Trophoblast cell (in vitro differentiated cells and primary cell): ENCODE data around the gene ATP8B3.

Experiments
- DNase-seq, 2 donors: peaks; one replicate each; pipeline ENCODE4 v3.0.0-alpha.2; 2016
- H2AFZ ChIP-seq: 2 replicates; pipeline ENCODE4 v1.6.1; 2013; ENCODE audit warnings: low read length, moderate library complexity, mild to moderate bottlenecking; ENCODE audit not compliant: insufficient read depth, poor library complexity
- H2AK5ac ChIP-seq: 2 replicates; pipeline ENCODE4 v1.6.1; 2013; ENCODE audit warnings: mild to moderate bottlenecking, low read length
- H2BK120ac ChIP-seq: 2 replicates; pipeline ENCODE4 v1.6.1; 2013; ENCODE audit warnings: low read length, mild to moderate bottlenecking, moderate library complexity; ENCODE audit not compliant: insufficient read depth, poor library complexity
- H2BK12ac ChIP-seq: 2 replicates; pipeline ENCODE4 v1.6.1; 2013; ENCODE audit warnings: mild to moderate bottlenecking, low read length, moderate library complexity
- H2BK5ac ChIP-seq: 2 replicates; pipeline ENCODE4 v1.6.1; 2013; ENCODE audit warnings: low read length, low read depth, moderate library complexity, mild to moderate bottlenecking; ENCODE audit not compliant: poor library complexity
- H3K14ac ChIP-seq: 2 replicates; pipeline ENCODE4 v1.6.1; 2013; ENCODE audit warnings: mild to moderate bottlenecking, low read length
- H3K18ac ChIP-seq: 2 replicates; pipeline ENCODE4 v1.6.1; 2013; ENCODE audit warnings: mild to moderate bottlenecking, low read length
- H3K23ac ChIP-seq: 2 replicates; pipeline ENCODE4 v1.6.1; 2013; ENCODE audit warnings: low read length
- H3K27ac ChIP-seq: 2 replicates; pipeline ENCODE4 v1.5.1; 2013; ENCODE audit warnings: low read depth, mild to moderate bottlenecking, inconsistent platforms, low read length, moderate library complexity
- H3K27me3 ChIP-seq: 2 replicates; pipeline ENCODE4 v1.6.1; 2013; ENCODE audit warnings: inconsistent platforms, mild to moderate bottlenecking, low read length, moderate library complexity; ENCODE audit not compliant: insufficient read depth
- H3K36me3 ChIP-seq, 2 experiments: 1 replicate in 1 of 2; 2 replicates in 1 of 2; pipeline ENCODE4 v1.6.1; 2013; ENCODE audit warnings: low read length in 2 of 2, mild to moderate bottlenecking in 2 of 2, moderate library complexity in 1 of 2; ENCODE audit not compliant: insufficient read depth in 2 of 2, control insufficient read depth in 1 of 2
- H3K4ac ChIP-seq: 2 replicates; pipeline ENCODE4 v1.6.1; 2013; ENCODE audit warnings: low read depth, mild to moderate bottlenecking, low read length, moderate library complexity
- H3K4me1 ChIP-seq, 2 experiments: 1 replicate in 1 of 2; 2 replicates in 1 of 2; pipeline ENCODE4 v1.6.1; 2013; ENCODE audit warnings: low read length in 2 of 2, mild to moderate bottlenecking in 2 of 2, moderate library complexity in 1 of 2; ENCODE audit not compliant: insufficient read depth in 2 of 2, control insufficient read depth in 1 of 2
- H3K4me2 ChIP-seq: 2 replicates; pipeline ENCODE4 v1.6.1; 2013; ENCODE audit warnings: inconsistent platforms, mild to moderate bottlenecking, low read length, moderate library complexity
- H3K4me3 ChIP-seq: 2 replicates; pipeline ENCODE4 v1.5.1; 2013; ENCODE audit warnings: mild to moderate bottlenecking, low read depth, low read length, inconsistent platforms
- H3K79me1 ChIP-seq: one replicate; pipeline ENCODE4 v1.6.1; 2013; ENCODE audit warnings: low read length
- H3K79me2 ChIP-seq: 2 replicates; pipeline ENCODE4 v1.6.1; 2013; ENCODE audit warnings: low read length, mild to moderate bottlenecking; ENCODE audit not compliant: control insufficient read depth, insufficient read depth, poor library complexity
- H3K9ac ChIP-seq: 2 replicates; pipeline ENCODE4 v1.6.1; 2013; ENCODE audit warnings: mild to moderate bottlenecking, low read length
- H3K9me3 ChIP-seq: 2 replicates; pipeline ENCODE4 v1.6.1; 2013; ENCODE audit warnings: low read depth, mild to moderate bottlenecking, control low read depth, inconsistent platforms, low read length; ENCODE audit not compliant: insufficient read depth
- H4K12ac ChIP-seq: 2 replicates; pipeline ENCODE4 v1.6.1; 2013; ENCODE audit warnings: low read depth, mild to moderate bottlenecking, low read length, moderate library complexity
- H4K8ac ChIP-seq: 2 replicates; pipeline ENCODE4 v1.6.1; 2013; ENCODE audit warnings: low read depth, mild to moderate bottlenecking, low read length, moderate library complexity
- H4K91ac ChIP-seq: one replicate; pipeline ENCODE4 v1.6.1; 2013; ENCODE audit warnings: low read depth, mild to moderate bottlenecking, low read length, moderate library complexity
- whole genome bisulfite sequencing: extraction: QIAGEN DNeasy Blood & Tissue Kit; methylation state at CpG from one replicate; pipeline ENCODE4 v1.1.7; 2013; ENCODE audit warnings: missing lambda C conversion rate; ENCODE audit not compliant: insufficient read length, insufficient coverage; ENCODE audit errors: extremely low coverage; 5-methylcytosine and 5-hydroxymethylcytosine counted together

Gene ATP8B3

GRCh38 chr19:1856698-1857603 lies 44.9 kb upstream of the ATP8B3 start:
- H3K27ac ChIP-seq, result no peak overlapping the region
- peaks cover 5% of the 10 kb centered on the region for H3K27me3 ChIP-seq
- H3K4ac ChIP-seq, result no peak overlapping the region
- peaks cover 7% of the 10 kb centered on the region for H3K79me2 ChIP-seq
- peaks cover 34 to 36% of the 10 kb centered on the region in 2 experiments for H3K4me1 ChIP-seq
- no peak overlapping the region for H4K91ac ChIP-seq
- no peak overlapping the region for H2BK12ac ChIP-seq
- H2BK5ac ChIP-seq, result no peak overlapping the region
- no peaks in the 10 kb centered on the region for H3K9me3 ChIP-seq
- DNase-seq, result peak; percentile 89 to 93
- H3K4me2 ChIP-seq, result peak overlapping the region; percentile 82
- no peak overlapping the region for H3K23ac ChIP-seq
- no peak overlapping the region for H3K14ac ChIP-seq
- H3K18ac ChIP-seq, result no peak overlapping the region
- no peak overlapping the region for H2BK120ac ChIP-seq
- peak overlapping the region; percentile 34 for H3K4me3 ChIP-seq
- H3K36me3 ChIP-seq, result peaks cover 0 to 3% of the 10 kb centered on the region in 2 experiments
- H2AK5ac ChIP-seq, result no peak overlapping the region
- peak overlapping the region; percentile 8 for H2AFZ ChIP-seq
- WGBS, result no CpG with 5 or more reads among the region's 73 CpGs
- no peak overlapping the region for H4K8ac ChIP-seq
- H4K12ac ChIP-seq, result no peak overlapping the region
- H3K9ac ChIP-seq, result no peak overlapping the region
- H3K79me1 ChIP-seq, result peaks cover 4% of the 10 kb centered on the region

- peaks cover 29 to 32% of the 10 kb centered on the region in 2 experiments for H3K4me1 ChIP-seq
- no CpG with 5 or more reads among the region's 6 CpGs for WGBS
- H3K27ac ChIP-seq, result no peak overlapping the region
- no peak overlapping the region for H2BK12ac ChIP-seq
- no peak overlapping the region for H4K91ac ChIP-seq
- no peak overlapping the region for H4K8ac ChIP-seq
- H3K14ac ChIP-seq, result no peak overlapping the region
- H2BK120ac ChIP-seq, result no peak overlapping the region
- H2AK5ac ChIP-seq, result no peak overlapping the region
- peaks cover 5% of the 10 kb centered on the region for H3K79me2 ChIP-seq
- H3K9ac ChIP-seq, result no peak overlapping the region
- no peak overlapping the region for H3K23ac ChIP-seq
- H3K4ac ChIP-seq, result no peak overlapping the region
- H3K79me1 ChIP-seq, result peaks cover 4% of the 10 kb centered on the region
- no peak for DNase-seq
- H3K18ac ChIP-seq, result no peak overlapping the region
- H2AFZ ChIP-seq, result peak overlapping the region; percentile 8
- no peak overlapping the region for H4K12ac ChIP-seq
- H2BK5ac ChIP-seq, result no peak overlapping the region
- H3K4me2 ChIP-seq, result peak overlapping the region; percentile 34
- peaks cover under 1% of the 10 kb centered on the region for H3K27me3 ChIP-seq
- H3K4me3 ChIP-seq, result no peak overlapping the region
- peaks cover 0 to 3% of the 10 kb centered on the region in 2 experiments for H3K36me3 ChIP-seq
- no peaks in the 10 kb centered on the region for H3K9me3 ChIP-seq
Observed at GRCh38 chr19:1856345-1856697, 44.2 kb upstream of the ATP8B3 start.

GRCh38 chr19:1855828-1856255 lies 43.8 kb upstream of the ATP8B3 start:
- H2BK5ac ChIP-seq, result no peak overlapping the region
- no peak overlapping the region for H2AFZ ChIP-seq
- H3K79me2 ChIP-seq, result peaks cover 5% of the 10 kb centered on the region
- H4K8ac ChIP-seq, result peak overlapping the region; percentile 1
- no peak overlapping the region for H3K4me2 ChIP-seq
- peaks cover 26 to 28% of the 10 kb centered on the region in 2 experiments for H3K4me1 ChIP-seq
- H2BK12ac ChIP-seq, result no peak overlapping the region
- no CpG with 5 or more reads among the region's 13 CpGs for WGBS
- H3K9ac ChIP-seq, result no peak overlapping the region
- H3K4ac ChIP-seq, result no peak overlapping the region
- no peak overlapping the region for H3K14ac ChIP-seq
- no peak overlapping the region for H3K18ac ChIP-seq
- H2BK120ac ChIP-seq, result no peak overlapping the region
- H2AK5ac ChIP-seq, result peak overlapping the region; percentile 0
- H4K12ac ChIP-seq, result peak overlapping the region; percentile 1
- peaks cover 4% of the 10 kb centered on the region for H3K79me1 ChIP-seq
- H3K23ac ChIP-seq, result no peak overlapping the region
- H3K4me3 ChIP-seq, result no peak overlapping the region
- no peaks in the 10 kb centered on the region for H3K27me3 ChIP-seq
- peaks cover 2% of the 10 kb centered on the region for H3K9me3 ChIP-seq
- no peak overlapping the region for H4K91ac ChIP-seq
- DNase-seq, result no peak
- no peak overlapping the region for H3K27ac ChIP-seq
- H3K36me3 ChIP-seq, result peaks cover 0 to 3% of the 10 kb centered on the region in 2 experiments

- peak; percentile 62 to 71 for DNase-seq
- H3K4me3 ChIP-seq, result no peak overlapping the region
- WGBS, result no CpG with 5 or more reads among the region's 33 CpGs
- H3K4me1 ChIP-seq, result peaks cover 22 to 24% of the 10 kb centered on the region in 2 experiments
- no peak overlapping the region for H3K4ac ChIP-seq
- peak overlapping the region; percentile 37 for H3K27ac ChIP-seq
- peak overlapping the region; percentile 40 for H4K12ac ChIP-seq
- H4K91ac ChIP-seq, result peak overlapping the region; percentile 69
- peak overlapping the region; percentile 62 for H4K8ac ChIP-seq
- H3K23ac ChIP-seq, result no peak overlapping the region
- peaks cover 3% of the 10 kb centered on the region for H3K79me2 ChIP-seq
- no peak overlapping the region for H2BK120ac ChIP-seq
- H2BK5ac ChIP-seq, result peak overlapping the region; percentile 26
- H3K9ac ChIP-seq, result peak overlapping the region; percentile 31
- peak overlapping the region; percentile 40 for H3K4me2 ChIP-seq
- H3K9me3 ChIP-seq, result peaks cover 3% of the 10 kb centered on the region
- H3K14ac ChIP-seq, result peak overlapping the region; percentile 61
- peak overlapping the region; percentile 55 for H2AFZ ChIP-seq
- peaks cover 0 to 3% of the 10 kb centered on the region in 2 experiments for H3K36me3 ChIP-seq
- H3K79me1 ChIP-seq, result peaks cover 4% of the 10 kb centered on the region
- H2AK5ac ChIP-seq, result peak overlapping the region; percentile 50
- H2BK12ac ChIP-seq, result peak overlapping the region; percentile 10
- H3K27me3 ChIP-seq, result no peaks in the 10 kb centered on the region
- H3K18ac ChIP-seq, result peak overlapping the region; percentile 60
Observed at GRCh38 chr19:1855040-1855827, 43.2 kb upstream of the ATP8B3 start.
